OCI-M2 (cell line): Measurements from ENCODE around the gene SPG21.

Source experiments
- DNase-seq: peaks from one replicate; lab custom pipeline; 2025; ENCODE audit not compliant: unreplicated experiment; lab: John Stamatoyannopoulos, UW

Gene SPG21

GRCh38 chr15:64943512-64944225 lies 46.0 kb downstream of the SPG21 start:
- no peak for DNase-seq

- DNase-seq: no peak
These were observed 47.4 kb downstream of the SPG21 start for GRCh38 chr15:64942356-64942755.

- DNase-seq: no peak
These were observed 51.5 kb downstream of the SPG21 start for GRCh38 chr15:64938192-64938591.

GRCh38 chr15:64934023-64934422 lies 55.7 kb downstream of the SPG21 start:
- DNase-seq: no peak

GRCh38 chr15:64931381-64931780 lies 58.3 kb downstream of the SPG21 start:
- no peak for DNase-seq

GRCh38 chr15:64930778-64931371 lies 58.8 kb downstream of the SPG21 start:
- DNase-seq: no peak

- DNase-seq: no peak
These were observed 59.6 kb downstream of the SPG21 start for GRCh38 chr15:64930019-64930652.

GRCh38 chr15:64928626-64929220 lies 61.0 kb downstream of the SPG21 start:
- DNase-seq: no peak

- no peak for DNase-seq
These were observed 63.1 kb downstream of the SPG21 start for GRCh38 chr15:64926661-64927060.

GRCh38 chr15:64925335-64926330 lies 64.1 kb downstream of the SPG21 start:
- DNase-seq: no peak

- no peak for DNase-seq
These were observed 66.2 kb downstream of the SPG21 start for GRCh38 chr15:64923546-64923945.

GRCh38 chr15:64921711-64922110 lies 68.0 kb downstream of the SPG21 start:
- DNase-seq: no peak

GRCh38 chr15:64919721-64920120 lies 70.0 kb downstream of the SPG21 start:
- no peak for DNase-seq

GRCh38 chr15:64917211-64917610 lies 72.5 kb downstream of the SPG21 start:
- no peak for DNase-seq

- no peak for DNase-seq
These were observed 73.3 kb downstream of the SPG21 start for GRCh38 chr15:64916365-64916764.

GRCh38 chr15:64915518-64916227 lies 74.0 kb downstream of the SPG21 start:
- DNase-seq: no peak
